A673 (cell line): ENCODE measurements around the gene TESK2. TPM values are rescaled to one million over a fixed set of nuclear protein-coding genes. Genes with fewer than 3 reads are reported as not detected.
A peak's percentile ranks its signal among the peaks of the same experiment; 100 is the strongest.

Experiments used
- BruUV-seq: library from RNA; stranded (reverse); fragments of 400-500 nt; replicated peaks from 2 replicates; lab custom pipeline; 2021; lab: Mats Ljungman, UMichigan
- CTCF ChIA-PET: fragments of 300-600 bp; sonication (Branson Sonifier 250); formaldehyde crosslinking; loops from one replicate; lab custom pipeline; 2022; ENCODE audit warnings: antibody characterized with exemption; lab: Charles Lee
- POLR2A ChIA-PET: fragments of 300-600 bp; sonication (Branson Sonifier 250); formaldehyde crosslinking; loops from one replicate; lab custom pipeline; 2022; ENCODE audit warnings: antibody characterized with exemption; ENCODE audit not compliant: low non-redundant PET; lab: Charles Lee
- DNase-seq: peaks from one replicate; pipeline ENCODE4 v3.0.0-alpha.2; 2015; ENCODE audit warnings: low spot score
- H3K27ac ChIP-seq: fragments of 200-600 bp; sonication (generic); 2 replicates; pipeline ENCODE4 v1.5.1; 2016; ENCODE audit warnings: mixed run types, low read depth, mild to moderate bottlenecking, mixed read lengths, antibody characterized with exemption, low read length; ENCODE audit not compliant: poor library complexity, severe bottlenecking
- H3K27me3 ChIP-seq: fragments of 200-600 bp; sonication (generic); replicated peaks from 2 replicates; pipeline ENCODE4 v1.6.1; 2017; ENCODE audit warnings: mixed run types, low read depth, mild to moderate bottlenecking, mixed read lengths, antibody characterized with exemption, low read length; ENCODE audit not compliant: insufficient read depth, poor library complexity
- H3K36me3 ChIP-seq: fragments of 200-600 bp; sonication (generic); 2 replicates; pipeline ENCODE4 v1.6.1; 2016; ENCODE audit warnings: mixed run types, mild to moderate bottlenecking, mixed read lengths, antibody characterized with exemption, low read length; ENCODE audit not compliant: insufficient read depth, poor library complexity, severe bottlenecking
- H3K4me1 ChIP-seq: fragments of 200-600 bp; sonication (generic); 2 replicates; pipeline ENCODE4 v1.6.1; 2017; ENCODE audit warnings: mixed run types, mild to moderate bottlenecking, mixed read lengths, antibody characterized with exemption, low read length; ENCODE audit not compliant: insufficient read depth, poor library complexity, severe bottlenecking
- H3K4me3 ChIP-seq: fragments of 200-600 bp; sonication (generic); 2 replicates; pipeline ENCODE4 v1.5.1; 2016; ENCODE audit warnings: low read depth, mixed run types, mild to moderate bottlenecking, mixed read lengths, low read length; ENCODE audit not compliant: poor library complexity, severe bottlenecking
- H3K9me3 ChIP-seq: fragments of 200-600 bp; sonication (generic); 2 replicates; pipeline ENCODE4 v1.6.1; 2016; ENCODE audit warnings: mixed run types, low read depth, mild to moderate bottlenecking, mixed read lengths, antibody characterized with exemption, low read length; ENCODE audit not compliant: poor library complexity, severe bottlenecking
- CTCF ChIP-seq: fragments of 300-800, 200-600 bp; sonication (generic); conservative IDR thresholded peaks from 2 replicates; pipeline ENCODE4 v1.5.1; 2017; ENCODE audit warnings: low read depth, mild to moderate bottlenecking, antibody characterized with exemption, low read length, moderate library complexity, mixed read lengths
- EZH2 ChIP-seq: fragments of 200-600 bp; sonication (generic); IDR thresholded peaks from 2 replicates; pipeline ENCODE4 v1.6.1; 2017; ENCODE audit warnings: borderline replicate concordance, low read depth, mild to moderate bottlenecking, mixed read lengths, antibody characterized with exemption, low read length; ENCODE audit not compliant: poor library complexity, severe bottlenecking
- intact Hi-C: fragments of 100-400 bp; cut with micrococcal nuclease; formaldehyde crosslinking; loops from one replicate; pipeline ENCODE4 v1.10.0; 2022; ENCODE audit not compliant: unreplicated experiment
- total RNA-seq: library from RNA; stranded (reverse); gene quantifications from 2 replicates; pipeline ENCODE4 v1.2.3, GENCODE V29; 2021

The TESK2 gene
- total RNA-seq, 1 experiment from 2014 or later: 0.75 TPM

- H3K27me3 ChIP-seq: no peaks in the 10 kb centered on the region
- H3K4me1 ChIP-seq: peaks cover 5% of the 10 kb centered on the region
- ChIA-PET POLR2A (interaction anchor here (0.7 kb wide), 1 partner anchor 98 kb away, joined by 4 read pairs; no protein-coding TSS in a partner anchor), CTCF (no interaction called here)
- no peak overlapping the region for H3K27ac ChIP-seq
- no peak overlapping the region for H3K4me3 ChIP-seq
- BruUV-seq: no TSS peak
- intact Hi-C loops: no loop called here
- TF ChIP-seq CTCF (no peak), EZH2 (no peak)
- H3K9me3 ChIP-seq: no peaks in the 10 kb centered on the region
- peak; percentile 11 for DNase-seq
- H3K36me3 ChIP-seq: no peaks in the 10 kb centered on the region
Observed at GRCh38 chr1:45375104-45376090, 115.6 kb downstream of the TESK2 start.

- H3K4me1 ChIP-seq: peaks cover 5% of the 10 kb centered on the region
- H3K36me3 ChIP-seq: no peaks in the 10 kb centered on the region
- H3K27me3 ChIP-seq: no peaks in the 10 kb centered on the region
- ChIA-PET CTCF (no interaction called here), POLR2A (no interaction called here)
- TF ChIP-seq EZH2: no peak
- no peak for TF ChIP-seq CTCF
- no peak overlapping the region for H3K4me3 ChIP-seq
- intact Hi-C loops: no loop called here
- H3K27ac ChIP-seq: no peak overlapping the region
- BruUV-seq: no TSS peak
- DNase-seq: no peak
- no peaks in the 10 kb centered on the region for H3K9me3 ChIP-seq
Observed at GRCh38 chr1:45373573-45373972, 117.4 kb downstream of the TESK2 start.

- POLR2A ChIA-PET: no interaction called here
- H3K4me3 ChIP-seq: no peak overlapping the region
- H3K27ac ChIP-seq: no peak overlapping the region
- H3K9me3 ChIP-seq: no peaks in the 10 kb centered on the region
- no peak for TF ChIP-seq CTCF
- TF ChIP-seq EZH2: no peak
- DNase-seq: no peak
- no peaks in the 10 kb centered on the region for H3K36me3 ChIP-seq
- peaks cover 2% of the 10 kb centered on the region for H3K4me1 ChIP-seq
- CTCF ChIA-PET: no interaction called here
- BruUV-seq: no TSS peak
- no peaks in the 10 kb centered on the region for H3K27me3 ChIP-seq
- intact Hi-C loops: no loop called here
Observed at GRCh38 chr1:45370575-45370974, 120.4 kb downstream of the TESK2 start.
